D341Med (cell line): ENCODE measurements around the gene CKAP4.

Experiments
- DNase-seq: peaks from one replicate; pipeline ENCODE4 v3.0.0; 2012; ENCODE audit warnings: low spot score

The CKAP4 gene

DNA sequence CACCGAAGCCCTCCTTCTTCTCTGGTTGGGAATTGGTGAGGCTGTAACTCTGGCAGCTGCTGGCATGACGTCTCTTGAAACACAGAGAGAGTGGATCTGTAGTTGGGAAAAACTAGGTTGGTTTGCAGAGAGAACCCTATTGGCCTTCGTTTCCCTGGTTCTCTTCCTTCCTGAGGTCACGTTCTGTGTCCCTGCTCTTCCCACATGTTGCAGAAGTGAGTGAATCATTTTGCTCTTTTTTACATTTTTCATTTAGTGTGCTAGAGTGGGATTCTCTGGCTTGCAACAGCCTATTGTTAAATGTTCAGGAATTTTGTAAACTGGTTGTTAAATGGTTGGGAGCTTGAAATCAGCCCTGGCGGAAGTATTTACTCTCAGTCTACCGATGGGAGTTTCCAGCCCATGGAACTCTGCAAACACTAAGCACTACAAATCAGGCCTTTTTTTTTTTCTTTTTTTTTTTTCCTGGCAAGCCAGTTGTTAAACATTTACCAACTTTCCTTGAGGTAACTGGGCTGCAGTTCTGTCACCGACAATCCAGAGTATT, 26.8 kb upstream of the CKAP4 start:
- DNase-seq = no peak

DNA sequence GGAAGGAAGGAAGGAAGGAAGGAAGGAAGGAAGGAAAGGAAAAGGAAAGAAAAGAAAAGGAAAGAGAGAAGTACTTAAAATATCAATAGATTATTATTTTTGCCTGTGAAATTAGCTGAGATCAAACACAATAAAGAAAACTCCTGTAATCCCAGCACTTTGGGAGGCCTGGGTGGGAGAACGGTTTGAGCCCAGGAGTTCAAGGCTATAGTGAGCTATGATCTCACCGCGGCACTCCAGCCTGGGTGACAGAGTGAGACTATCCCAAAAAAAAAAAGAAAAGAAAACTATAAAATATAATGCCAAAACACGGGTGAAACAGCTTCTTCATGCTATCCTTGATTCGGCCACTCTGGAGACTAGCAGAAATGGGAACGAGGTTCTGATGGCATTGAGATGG, 26.2 kb upstream of the CKAP4 start:
- DNase-seq = no peak

DNA sequence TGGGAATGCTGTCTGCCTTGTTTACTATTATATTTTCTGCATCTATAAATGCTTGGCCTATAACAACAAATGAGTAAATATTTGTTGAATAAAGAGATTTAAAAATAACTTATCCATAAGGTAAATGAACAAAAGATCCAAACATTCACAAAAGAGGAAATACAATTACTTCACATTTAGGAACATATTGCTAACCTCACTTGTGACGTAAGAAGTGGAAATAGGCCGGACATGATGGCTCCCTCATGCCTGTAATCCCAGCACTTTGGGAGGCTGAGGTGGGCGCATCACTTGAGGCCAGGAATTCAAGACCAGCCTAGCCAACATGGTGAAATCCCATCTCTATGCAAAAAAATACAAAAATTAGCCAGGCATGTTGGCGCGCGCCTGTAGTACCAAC, 25.7 kb upstream of the CKAP4 start:
- DNase-seq = no peak

DNA sequence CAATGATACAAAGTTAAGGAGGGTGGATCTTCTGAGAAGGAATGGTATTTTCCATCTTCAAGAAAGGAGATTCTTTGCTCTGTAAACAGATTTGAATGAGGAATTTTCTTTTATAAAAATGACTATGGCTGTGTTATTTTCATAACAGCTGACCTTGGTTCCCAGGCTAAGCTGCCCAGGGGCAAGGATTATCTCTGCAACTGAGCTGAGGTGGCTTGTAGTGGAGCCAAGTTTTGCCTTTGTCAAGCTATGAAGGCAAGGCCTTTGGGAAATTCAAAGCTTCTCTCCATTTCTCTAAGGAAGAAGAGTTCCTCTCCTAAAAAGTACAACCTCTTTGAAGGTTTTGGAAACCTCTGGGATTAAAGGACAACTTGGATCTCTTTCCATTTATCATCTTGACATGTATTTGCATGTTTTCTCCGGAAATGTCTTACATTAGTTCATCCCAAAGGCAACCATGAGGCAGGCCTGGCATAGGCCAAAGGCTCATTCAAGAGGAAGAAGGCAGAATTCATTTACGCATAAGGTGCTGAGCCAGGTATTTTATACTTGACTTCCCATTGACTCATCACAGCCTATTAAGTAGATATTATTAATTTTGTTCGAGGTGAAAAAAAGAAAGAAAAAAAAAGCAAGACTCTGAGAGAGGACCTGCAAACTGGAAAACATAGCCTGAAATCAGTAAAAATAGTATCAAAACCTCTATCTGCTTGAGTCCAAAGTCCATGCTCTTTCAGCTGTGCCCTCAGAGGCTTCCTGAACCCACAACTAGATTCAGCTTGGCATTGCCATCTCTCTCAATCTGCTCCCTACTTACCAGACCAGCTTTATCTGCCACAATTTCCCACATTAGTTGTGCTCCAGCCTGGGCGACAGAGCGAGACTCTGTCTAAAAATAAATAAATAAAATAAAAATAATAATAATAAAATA, 24.0 kb upstream of the CKAP4 start:
- DNase-seq = no peak

DNA sequence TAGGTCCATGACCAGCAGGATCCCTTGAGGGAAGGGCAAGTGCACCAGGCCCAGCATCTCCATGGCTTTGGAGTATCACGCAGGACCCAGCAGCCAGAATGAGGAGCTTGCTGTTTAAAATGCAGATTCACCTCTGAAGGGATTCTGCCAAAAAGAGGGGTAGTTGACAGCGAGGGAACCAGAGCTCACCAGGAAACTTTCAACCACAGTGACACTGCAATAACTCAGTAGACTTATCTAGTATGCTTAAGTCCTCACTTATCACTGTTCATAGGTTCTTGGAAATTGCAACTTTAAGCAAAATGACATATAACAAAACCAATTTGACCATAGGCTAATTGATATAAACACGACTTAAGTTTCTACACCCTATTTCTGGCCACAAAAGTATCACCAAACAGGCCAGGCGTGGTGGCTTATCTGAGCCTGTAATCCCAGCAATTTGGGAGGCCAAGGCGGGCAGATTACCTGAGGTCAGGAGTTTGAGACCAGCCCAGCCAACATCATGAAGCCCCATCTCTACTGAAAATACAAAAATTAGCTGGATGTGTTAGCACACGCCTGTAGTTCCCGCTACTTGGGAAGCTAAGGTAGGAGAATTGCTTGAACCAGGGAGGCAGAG, 21.4 kb upstream of the CKAP4 start:
- no peak for DNase-seq

DNA sequence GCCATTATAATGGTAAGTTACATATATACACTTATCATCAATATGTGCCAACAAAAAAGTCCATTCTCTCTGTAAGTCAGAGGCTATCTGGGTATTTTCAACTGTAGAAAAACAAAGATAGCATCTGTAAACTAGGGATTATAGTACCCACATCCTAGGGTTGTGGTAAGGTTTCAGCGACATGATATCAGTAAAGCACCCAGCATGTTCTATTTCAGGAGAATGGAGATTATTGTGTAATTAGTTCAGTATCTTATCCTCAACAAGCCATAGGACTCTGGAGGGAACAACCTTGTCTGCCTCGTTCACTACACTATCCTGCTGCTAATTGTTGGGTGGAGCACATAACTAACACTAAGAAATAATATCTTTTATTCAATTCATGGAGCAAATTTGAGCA, 19.7 kb upstream of the CKAP4 start:
- DNase-seq = no peak

DNA sequence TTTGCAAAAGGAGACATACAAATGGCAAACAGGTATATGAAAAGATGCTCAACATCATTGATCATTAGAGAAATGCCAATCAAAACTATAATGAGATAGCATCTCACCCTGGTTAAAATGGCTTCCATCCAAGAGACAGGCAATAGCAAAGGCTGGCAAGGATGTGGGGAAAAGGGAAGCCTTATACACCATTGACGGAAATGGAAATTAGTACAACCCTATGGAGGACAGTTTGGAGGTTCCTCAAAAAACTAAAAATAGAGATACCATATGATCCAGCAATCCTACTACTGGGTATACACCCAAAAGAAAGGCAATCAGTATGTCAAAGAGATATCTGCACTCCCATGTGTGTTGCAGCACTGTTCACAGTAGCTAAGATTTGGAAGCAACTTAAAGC, 17.3 kb upstream of the CKAP4 start:
- DNase-seq = no peak

DNA sequence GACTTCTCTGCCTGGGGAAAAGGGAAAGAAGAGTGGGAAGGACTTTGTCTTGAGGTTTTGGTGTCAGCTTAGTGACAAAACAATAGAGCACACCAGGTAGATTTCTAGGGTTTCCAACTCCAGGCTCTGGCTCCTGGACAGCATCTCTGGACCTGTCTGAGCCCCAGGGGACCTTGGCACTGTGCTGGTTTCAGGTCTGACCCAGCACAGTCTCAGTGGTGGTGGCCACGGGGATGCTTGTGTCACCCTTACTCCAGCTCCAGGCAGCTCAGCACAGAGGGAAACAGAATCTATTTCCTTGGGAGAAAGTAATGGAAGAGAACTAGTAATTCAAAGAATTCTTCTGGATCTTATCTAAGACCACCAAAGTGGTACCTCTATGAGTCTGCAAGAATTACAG, 11.1 kb upstream of the CKAP4 start:
- no peak for DNase-seq

DNA sequence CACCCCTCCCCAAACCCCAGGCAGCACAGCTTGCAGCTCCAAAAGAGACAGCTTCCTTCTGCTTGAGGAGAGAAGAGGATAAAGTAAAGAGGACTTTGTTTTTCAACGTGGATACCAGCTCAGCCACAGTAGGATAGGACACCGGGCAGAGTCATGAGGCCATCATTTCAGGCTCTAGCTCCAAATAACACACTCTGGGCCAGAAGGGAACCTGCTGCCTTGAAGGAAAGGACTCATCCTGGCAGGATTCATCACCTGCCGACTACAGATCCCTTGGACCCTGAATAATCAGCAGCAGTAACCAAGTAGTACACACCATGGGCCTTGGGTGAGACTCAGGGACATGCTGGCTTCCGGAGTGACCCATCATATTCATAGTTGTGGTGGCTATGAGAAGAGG, 10.4 kb upstream of the CKAP4 start:
- DNase-seq = no peak

DNA sequence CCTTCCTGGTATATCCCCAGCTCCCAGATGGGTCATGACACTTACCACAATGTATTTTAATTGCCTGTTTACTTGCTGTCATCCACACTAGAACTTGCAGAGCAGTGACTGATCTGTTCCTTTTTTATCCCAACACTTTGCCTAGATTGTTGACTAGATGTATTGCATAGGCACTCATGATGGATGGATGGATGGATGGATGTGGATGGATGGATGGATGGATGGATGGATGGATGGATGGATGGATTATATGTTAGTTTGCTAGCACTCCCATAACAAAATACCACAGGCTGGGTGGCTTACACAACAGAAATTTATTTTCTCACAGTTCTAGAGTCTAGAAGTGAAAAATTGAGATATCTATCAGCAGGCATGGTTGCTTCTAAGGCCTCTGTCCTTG, 8.7 kb upstream of the CKAP4 start:
- no peak for DNase-seq

DNA sequence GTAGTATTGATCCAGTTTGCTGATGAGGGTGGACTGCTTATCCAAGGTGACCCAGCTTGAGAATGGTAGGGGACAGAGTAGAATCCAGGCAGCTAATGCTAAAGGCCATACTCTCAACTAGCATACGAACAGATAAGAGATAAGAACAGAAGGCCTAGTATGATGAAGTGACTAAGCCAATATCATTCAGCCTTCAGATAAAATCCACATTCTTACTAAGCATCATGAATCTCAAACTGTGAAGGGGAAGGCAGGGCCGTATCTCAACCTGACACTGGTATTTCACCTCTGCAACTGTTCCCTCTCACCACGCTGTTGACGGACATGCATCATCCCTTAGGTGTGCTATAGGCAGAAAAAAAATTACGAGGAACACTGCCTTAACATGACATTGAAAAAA, 8.1 kb upstream of the CKAP4 start:
- DNase-seq = no peak

DNA sequence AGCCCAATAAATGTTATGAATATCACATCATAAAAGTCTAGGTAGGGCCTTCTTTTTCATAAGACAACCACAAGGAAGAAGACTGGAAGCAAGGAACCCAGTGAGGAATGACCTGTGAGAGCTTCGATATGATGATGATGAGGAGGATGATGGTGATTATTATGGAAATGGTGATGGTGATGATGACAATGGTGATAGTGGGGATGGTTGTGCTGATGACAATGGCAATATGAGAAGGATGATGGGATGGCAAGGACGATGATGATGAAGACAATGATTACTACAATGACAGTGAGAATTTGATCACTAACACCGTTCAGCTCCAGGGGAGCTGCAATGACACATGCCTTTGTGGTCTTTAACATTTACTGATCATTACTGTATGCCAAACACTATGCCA, 7.7 kb upstream of the CKAP4 start:
- no peak for DNase-seq

DNA sequence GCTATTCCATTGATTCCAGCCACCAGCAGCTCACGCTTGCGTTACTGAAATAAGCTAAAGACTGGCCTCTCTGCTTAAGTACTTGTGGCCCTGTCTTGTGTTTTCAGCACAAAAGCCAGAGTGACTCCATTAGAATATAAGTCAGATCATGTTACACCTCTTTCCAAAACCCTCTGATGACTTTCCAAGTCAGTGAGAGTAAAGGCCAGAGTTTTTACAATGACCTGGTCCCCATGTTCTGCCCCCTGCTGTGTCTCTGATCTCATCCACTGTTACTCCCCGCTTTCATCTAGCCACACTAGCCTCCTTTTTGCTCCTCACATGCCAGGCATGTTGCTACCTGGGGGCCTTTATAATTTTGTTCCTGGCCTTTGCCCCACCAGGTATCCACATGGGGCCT, 6.9 kb upstream of the CKAP4 start:
- DNase-seq = no peak

DNA sequence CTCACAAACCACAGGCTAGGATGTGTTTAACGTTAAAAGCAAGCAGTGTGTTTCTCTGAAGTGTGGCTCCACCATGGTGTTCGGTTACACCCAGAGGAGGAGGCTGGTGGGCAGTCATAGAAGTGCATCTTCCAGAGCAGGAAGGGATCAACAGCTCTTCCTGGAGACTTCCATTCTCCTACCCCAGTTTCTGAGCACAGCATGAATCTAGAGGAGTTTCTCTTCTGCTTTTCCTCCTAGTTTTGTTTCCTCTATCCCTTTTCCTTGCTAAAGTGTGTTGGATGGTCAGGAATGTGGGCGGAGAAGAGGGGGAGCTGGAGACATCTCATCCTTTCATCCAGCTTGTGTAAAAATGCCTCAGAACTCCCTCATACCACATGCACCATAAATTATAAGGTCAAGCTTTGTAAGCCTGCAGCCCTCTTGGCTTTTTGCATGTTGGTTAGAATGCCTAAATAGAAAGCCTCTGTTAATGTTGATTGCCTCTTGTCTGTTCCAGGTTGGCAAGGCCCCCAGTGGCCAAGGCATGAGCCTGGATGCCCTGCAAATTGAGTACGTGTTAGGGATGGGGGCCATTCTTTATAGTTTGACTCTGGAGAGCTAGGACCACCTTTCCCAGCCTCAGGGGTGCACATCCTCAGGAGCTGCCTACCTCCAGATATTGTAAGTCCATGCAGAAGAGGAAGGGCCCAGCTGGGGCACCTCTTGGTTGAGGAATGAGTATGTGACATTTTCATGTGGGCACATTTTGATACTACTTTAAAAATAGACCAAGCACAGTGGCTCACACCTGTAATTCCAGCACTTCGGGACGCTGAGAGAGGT, 4.0 kb upstream of the CKAP4 start:
- DNase-seq = no peak

DNA sequence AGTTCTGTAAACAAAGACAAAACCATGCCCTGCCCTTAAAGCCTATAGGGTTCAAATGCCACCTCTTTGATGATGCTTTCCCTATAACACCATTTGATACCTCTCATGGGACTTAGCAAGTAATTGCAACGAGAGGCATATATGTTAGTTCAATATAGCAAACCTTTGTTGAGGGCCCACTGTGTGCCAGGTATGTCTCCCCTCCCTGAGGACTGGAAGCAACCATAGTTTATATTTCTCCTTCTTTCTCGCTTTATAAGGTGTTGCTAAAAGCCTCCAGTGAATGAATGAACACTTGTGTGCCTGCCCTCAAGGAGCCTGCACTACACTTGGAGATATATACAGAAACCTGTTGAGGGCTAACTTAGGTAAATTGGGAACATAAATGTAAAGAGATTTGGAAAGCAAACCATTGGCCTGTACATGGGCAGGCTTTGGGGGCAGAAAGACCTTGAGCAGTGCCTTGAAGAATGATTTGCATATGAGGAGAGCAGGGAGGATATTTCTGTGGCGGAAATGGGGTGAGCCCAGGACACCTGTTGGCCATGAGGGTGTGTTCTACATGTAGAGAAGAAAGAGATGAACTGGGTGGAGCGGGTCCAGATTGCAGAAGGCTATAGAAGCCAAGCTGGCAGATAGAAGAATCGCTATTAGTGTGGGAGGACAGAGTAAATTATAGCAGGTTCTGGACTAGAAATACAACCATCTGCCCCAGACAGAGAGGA, 1.8 kb upstream of the CKAP4 start:
- DNase-seq = no peak

DNA sequence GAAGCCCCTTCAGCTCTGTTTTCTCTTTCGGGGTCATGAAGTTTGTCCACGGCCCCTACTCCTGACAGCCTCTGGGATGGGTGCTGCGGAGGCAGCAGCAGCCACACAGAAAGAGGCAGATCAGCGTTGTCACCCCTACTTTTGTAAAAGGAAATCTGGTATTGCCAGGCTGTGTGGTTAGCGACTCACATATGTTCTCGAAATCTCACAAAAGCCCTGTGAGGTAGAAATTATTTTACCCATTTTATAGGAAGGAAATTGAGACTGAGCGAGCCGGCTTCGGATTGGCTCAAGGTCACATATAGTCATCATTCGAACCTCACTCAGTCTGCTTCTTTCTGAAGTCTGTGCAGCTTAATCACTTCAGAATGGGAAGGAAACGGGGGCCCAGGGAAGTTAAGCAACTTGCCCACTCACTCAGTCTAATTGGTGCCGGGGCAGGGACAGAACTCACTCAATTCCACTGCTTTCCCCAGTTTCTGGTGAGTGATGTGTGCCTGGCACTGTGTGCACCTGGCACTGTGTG, 1.1 kb upstream of the CKAP4 start:
- DNase-seq = no peak

DNA sequence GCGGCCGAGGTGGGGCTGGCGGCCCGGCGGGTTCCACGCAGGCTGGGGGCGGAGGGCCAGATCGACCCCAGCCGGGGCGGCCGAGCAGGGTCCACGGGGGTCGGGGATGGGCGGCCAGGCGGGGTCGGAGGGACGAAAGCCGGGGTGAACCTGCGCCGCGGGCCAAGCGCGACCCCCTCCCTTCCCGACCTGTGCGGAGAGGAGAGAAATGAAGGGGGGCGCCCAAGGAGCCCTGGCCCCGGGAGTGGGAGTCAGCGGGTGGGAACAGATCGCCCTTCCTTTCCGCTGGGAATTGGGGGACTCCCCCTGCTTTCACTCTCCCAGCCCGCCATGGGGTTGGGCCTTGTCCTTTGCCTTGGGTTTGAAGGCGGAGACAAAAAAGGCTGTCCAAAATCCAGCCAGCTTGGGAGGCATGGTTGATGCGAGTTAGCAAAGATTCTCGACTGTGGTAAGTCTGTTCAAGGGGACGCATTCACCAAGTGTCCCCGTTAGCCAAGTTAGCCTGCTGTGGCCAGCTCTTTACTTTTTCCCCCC, 559 bp upstream of the CKAP4 start:
- DNase-seq = no peak

DNA sequence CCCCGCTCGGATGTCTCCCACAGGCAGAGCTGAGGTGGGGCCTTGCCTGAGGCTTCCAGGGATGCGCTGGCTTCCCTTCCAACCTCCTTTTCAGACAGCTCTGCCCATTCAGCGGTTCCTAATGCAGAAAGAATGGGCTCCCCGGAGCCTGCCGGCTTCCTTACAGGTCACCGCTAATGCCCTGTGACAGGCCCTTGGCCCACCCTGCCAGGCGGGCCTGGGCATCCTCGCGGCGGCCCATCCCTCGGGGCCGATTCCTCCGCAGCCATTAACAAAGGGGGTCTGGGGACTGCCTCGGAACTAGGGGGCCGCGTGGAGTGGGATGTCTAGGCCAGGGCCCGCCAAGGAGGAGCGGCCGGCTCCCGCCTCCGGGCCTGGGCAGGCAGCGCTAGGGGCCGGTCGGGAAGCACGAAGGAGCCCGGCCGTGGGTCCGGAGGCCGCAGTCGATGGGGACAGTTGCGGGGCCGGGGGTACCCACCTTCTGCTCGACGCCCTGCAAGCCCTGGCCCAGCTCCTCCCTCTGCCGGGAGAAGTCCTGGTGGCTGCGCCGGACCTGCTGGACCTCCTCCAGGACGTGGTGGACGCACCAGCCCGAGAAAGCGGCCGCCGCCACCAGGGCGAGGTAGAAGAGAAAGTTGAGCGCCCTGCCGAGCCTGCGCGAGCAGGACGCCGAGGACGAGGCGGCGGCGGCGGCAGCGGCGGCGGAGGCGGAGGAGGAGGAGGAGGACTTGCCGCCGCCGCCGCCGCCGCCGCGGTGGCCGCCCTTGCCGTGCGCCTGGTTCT, 738 bp downstream of the CKAP4 start:
- peak; percentile 79 for DNase-seq

DNA sequence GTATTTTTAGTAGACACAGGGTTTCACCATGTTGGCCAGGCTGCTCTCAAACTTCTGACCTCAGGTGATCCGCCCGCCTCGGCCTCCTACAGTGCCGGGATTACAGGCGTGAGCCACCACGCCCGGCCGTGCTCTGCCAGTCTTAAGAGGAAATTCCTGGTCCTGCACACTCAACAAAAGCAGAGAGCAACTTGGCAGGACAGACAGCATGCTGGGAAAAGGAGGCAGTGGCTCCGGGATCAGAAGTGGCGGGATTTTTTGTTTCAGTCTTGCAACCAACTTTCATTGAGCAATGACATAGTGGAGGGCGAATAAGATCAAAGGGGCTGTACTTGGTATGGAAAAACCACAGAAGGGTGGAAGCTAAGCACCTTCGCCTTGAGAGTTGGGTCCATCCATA, 2.1 kb downstream of the CKAP4 start:
- no peak for DNase-seq

DNA sequence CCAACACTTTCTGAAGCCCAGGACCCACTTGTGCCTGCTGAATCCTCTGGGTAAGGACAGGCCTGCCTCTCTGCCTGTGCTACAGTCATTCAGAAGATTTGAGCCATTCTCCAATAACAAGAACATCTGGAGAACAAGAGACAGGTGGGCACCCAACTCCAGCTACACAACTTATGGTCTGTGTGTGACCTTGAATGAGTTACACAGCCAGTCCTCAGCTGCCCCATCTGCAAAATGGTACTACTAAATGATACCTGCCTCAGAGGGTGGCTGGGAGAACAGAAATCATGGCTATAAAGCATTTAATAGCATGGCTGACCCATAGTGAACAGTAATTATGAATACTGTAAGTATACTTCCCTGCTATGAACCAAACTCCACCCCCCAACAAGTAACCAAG, 4.2 kb downstream of the CKAP4 start:
- DNase-seq = no peak

DNA sequence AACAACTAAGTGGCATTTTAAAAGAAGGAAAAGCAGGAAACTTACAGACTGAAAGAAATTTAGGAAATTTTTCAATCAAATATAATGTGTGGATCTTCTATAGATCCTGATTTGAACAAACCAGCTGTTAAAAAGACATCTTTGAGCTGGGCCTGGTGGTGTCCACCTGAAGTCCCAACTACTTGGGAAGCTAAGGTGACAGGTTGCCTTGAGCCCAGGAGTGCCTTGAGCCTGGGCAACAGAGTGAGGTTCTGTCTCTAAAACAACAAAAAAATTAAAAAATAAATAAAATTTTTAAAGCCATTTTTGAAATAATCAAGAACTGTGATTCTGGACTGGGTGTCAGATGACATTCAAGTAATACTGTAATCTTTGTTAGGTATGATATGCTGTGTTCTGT, 7.0 kb downstream of the CKAP4 start:
- no peak for DNase-seq
